Prostate gland (tissue), 2 donors: ENCODE results near the gene SV2B. TPM values are rescaled to one million over a fixed set of nuclear protein-coding genes. Genes with fewer than 3 reads are reported as not detected.

Experiments used
- DNase-seq: peaks from one replicate; pipeline ENCODE4 v3.0.0-alpha.2; 2019; ENCODE audit warnings: low spot score
- H3K27ac ChIP-seq, 2 donors: fragments of 200-600 bp; sonication (generic); 2 replicates each; pipeline ENCODE4 v1.5.1; 2017 to 2019
- H3K27me3 ChIP-seq: fragments of 200-600 bp; sonication (generic); replicated peaks from 2 replicates; pipeline ENCODE4 v1.5.1; 2019; ENCODE audit not compliant: insufficient read depth
- H3K36me3 ChIP-seq, 2 donors: fragments of 200-600 bp; sonication (generic); 1 replicate in 1 of 2; 2 replicates in 1 of 2; pipeline versions ENCODE4 v1.5.1 to v1.8.1; 2017 to 2019
- H3K4me1 ChIP-seq: fragments of 200-600 bp; sonication (generic); replicated peaks from 2 replicates; pipeline ENCODE4 v1.5.1; 2019
- H3K4me3 ChIP-seq, 2 donors: fragments of 200-600 bp; sonication (generic); 2 replicates each; pipeline ENCODE4 v1.5.1; 2017 to 2019
- H3K9me3 ChIP-seq: fragments of 200-600 bp; sonication (generic); 2 replicates; pipeline ENCODE4 v1.5.1; 2017
- POLR2A ChIP-seq: fragments of 450-650 bp; IDR thresholded peaks from one replicate; pipeline ENCODE4 v1.6.1; 2016; ENCODE audit warnings: antibody characterized with exemption, mild to moderate bottlenecking
- POLR2AphosphoS5 ChIP-seq: sonication (generic); formaldehyde crosslinking; IDR thresholded peaks from one replicate; pipeline ENCODE4 v1.6.1; 2017; ENCODE audit warnings: antibody characterized with exemption
- WGBS: methylation state at CpG from one replicate; pipeline ENCODE4 v1.1.5; 2018; 5-methylcytosine and 5-hydroxymethylcytosine counted together
- intact Hi-C: fragments of 100-400 bp; cut with DNase I; formaldehyde crosslinking; loops from one replicate; pipeline ENCODE4 v1.14.2; 2022
- total RNA-seq, 2 donors: library from RNA; depleted of rRNA; stranded (reverse); fragments of >200 nt; gene quantifications; one replicate each; pipeline ENCODE4 v1.1.0, GENCODE V29; 2016
- TF ChIP-seq, protein P1 (sequence below), 4 experiments: fragments of 200-600 bp in 2 of 4; fragments of 450-650 bp in 2 of 4; sonication (generic) in 2 of 4; IDR thresholded peaks; 1 replicate in 3 of 4; 2 replicates in 1 of 4; pipeline ENCODE4 v1.5.1; 2016 to 2019; ENCODE audit warnings: antibody characterized with exemption in 4 of 4, mild to moderate bottlenecking in 2 of 4, moderate library complexity in 2 of 4

The SV2B gene
- total RNA-seq, 2 donors from 2014 or later, result 2.3 to 5.4 TPM

DNA sequence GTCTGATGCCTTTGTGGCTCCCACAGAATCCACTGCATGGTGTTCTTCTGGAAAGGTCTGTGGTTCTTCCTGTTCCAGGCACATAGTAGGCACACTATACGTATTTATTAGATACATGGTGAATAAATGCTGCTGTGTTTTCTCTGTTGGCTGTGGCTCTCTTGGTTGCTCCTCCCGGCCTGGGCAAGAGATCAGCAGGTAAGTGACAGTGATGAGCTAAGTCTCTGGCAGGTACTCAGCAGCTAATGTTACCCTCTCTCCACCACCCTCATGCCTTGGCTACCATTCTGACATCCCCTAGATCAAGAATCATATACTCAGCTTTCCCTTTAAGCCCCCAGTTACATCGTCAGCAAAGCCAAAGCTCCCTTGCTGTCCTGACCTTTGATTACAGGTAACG lies 8.4 kb downstream of the SV2B start:
- intact Hi-C loops, result no loop called here
- Histone ChIP-seq H3K36me3 (no peaks in the 10 kb centered on the region), H3K4me3 (no peak overlapping the region), H3K27me3 (no peaks in the 10 kb centered on the region), H3K27ac (no peak overlapping the region), H3K9me3 (no peaks in the 10 kb centered on the region), H3K4me1 (no peaks in the 10 kb centered on the region)
- TF ChIP-seq, protein P1, sequence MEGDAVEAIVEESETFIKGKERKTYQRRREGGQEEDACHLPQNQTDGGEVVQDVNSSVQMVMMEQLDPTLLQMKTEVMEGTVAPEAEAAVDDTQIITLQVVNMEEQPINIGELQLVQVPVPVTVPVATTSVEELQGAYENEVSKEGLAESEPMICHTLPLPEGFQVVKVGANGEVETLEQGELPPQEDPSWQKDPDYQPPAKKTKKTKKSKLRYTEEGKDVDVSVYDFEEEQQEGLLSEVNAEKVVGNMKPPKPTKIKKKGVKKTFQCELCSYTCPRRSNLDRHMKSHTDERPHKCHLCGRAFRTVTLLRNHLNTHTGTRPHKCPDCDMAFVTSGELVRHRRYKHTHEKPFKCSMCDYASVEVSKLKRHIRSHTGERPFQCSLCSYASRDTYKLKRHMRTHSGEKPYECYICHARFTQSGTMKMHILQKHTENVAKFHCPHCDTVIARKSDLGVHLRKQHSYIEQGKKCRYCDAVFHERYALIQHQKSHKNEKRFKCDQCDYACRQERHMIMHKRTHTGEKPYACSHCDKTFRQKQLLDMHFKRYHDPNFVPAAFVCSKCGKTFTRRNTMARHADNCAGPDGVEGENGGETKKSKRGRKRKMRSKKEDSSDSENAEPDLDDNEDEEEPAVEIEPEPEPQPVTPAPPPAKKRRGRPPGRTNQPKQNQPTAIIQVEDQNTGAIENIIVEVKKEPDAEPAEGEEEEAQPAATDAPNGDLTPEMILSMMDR (IDR thresholded peaks at IDR 0.05), result no peak
- TF ChIP-seq POLR2A, result no peak
- no peak for TF ChIP-seq POLR2AphosphoS5
- 75% methylated on average over 4 of the region's 4 CpGs for WGBS
- no peak for DNase-seq

DNA sequence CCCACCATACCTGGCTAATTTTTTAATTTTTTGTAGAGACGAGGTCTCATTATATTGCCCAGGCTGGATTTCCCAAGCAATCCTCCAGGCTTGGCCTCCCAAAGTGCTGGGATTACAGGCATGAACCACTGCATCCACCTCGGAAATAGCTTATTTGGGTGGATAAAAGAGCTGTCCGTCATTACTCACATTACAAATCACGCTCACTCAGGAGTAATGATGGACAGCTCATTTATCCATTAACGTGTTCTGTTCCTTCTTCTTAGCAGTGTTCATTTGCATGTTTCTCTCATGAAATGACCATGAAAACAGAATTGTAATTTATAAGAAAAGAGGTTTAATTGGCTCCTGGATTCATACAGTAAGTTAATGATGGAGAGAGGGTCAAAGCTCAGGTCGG lies 9.8 kb downstream of the SV2B start:
- intact Hi-C loops, result no loop called here
- 88% methylated on average over 6 of the region's 6 CpGs for WGBS
- Histone ChIP-seq H3K4me3 (no peak overlapping the region), H3K27me3 (no peaks in the 10 kb centered on the region), H3K36me3 (no peaks in the 10 kb centered on the region), H3K4me1 (no peaks in the 10 kb centered on the region), H3K9me3 (no peaks in the 10 kb centered on the region), H3K27ac (no peak overlapping the region)
- TF ChIP-seq, protein P1 (IDR thresholded peaks at IDR 0.05), result no peak
- TF ChIP-seq POLR2AphosphoS5 (no peak), POLR2A (no peak)
- DNase-seq, result no peak

DNA sequence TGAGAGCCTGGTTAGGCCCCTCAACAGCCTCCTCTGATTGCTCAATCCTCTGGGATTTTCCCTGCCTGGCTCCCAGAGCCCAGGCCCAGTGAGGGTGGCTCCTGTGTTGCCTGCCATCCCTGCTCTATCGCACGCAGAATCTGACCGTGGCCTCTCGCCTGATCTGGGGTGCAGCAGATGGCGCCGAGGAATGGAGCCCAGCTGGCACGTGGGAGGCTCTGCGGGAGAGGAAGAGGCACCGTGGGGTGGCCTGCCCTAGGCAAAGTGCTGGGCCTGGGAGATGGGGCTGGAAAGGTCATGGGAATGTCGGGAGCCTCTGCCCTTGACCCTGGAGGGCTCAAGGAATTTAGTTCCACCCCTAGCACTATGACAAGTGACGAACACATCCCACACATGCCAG lies 10.3 kb downstream of the SV2B start:
- Histone ChIP-seq H3K36me3 (no peaks in the 10 kb centered on the region), H3K27me3 (no peaks in the 10 kb centered on the region), H3K4me3 (no peak overlapping the region), H3K27ac (no peak overlapping the region), H3K4me1 (no peaks in the 10 kb centered on the region), H3K9me3 (no peaks in the 10 kb centered on the region)
- DNase-seq, result no peak
- no peak for TF ChIP-seq POLR2AphosphoS5
- TF ChIP-seq, protein P1 (IDR thresholded peaks at IDR 0.05), result no peak
- TF ChIP-seq POLR2A, result no peak
- intact Hi-C loops, result no loop called here
- 87% methylated on average over 11 of the region's 11 CpGs for WGBS

DNA sequence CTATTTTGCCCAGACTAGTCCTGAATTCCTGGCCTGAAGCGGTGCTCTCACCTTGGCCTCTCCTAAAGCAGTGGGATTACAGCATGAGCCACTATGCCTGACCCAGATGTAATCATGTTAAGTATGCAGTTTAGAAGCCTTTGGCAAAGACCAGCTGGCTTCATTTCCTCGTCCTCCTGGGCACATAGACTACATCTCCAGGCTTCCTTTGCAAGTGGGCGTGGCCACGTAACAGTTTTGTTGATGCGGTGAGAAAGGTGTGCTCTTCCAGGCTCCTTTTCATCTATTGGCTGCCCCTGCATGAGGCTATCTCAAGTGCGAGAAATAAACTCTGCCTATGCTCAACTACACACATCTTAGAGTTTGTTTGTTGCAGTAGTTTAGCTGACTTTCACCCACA lies 13.0 kb downstream of the SV2B start:
- intact Hi-C loops, result no loop called here
- H3K4me3 ChIP-seq, result no peak overlapping the region
- no peak for TF ChIP-seq POLR2A
- TF ChIP-seq, protein P1 (IDR thresholded peaks at IDR 0.05), result no peak
- TF ChIP-seq POLR2AphosphoS5, result no peak
- no peak overlapping the region for H3K27ac ChIP-seq
- H3K9me3 ChIP-seq, result no peaks in the 10 kb centered on the region
- 56% methylated on average over 6 of the region's 6 CpGs for WGBS
- no peaks in the 10 kb centered on the region for H3K27me3 ChIP-seq
- H3K36me3 ChIP-seq, result no peaks in the 10 kb centered on the region
- no peak for DNase-seq
- H3K4me1 ChIP-seq, result peaks cover 3% of the 10 kb centered on the region

DNA sequence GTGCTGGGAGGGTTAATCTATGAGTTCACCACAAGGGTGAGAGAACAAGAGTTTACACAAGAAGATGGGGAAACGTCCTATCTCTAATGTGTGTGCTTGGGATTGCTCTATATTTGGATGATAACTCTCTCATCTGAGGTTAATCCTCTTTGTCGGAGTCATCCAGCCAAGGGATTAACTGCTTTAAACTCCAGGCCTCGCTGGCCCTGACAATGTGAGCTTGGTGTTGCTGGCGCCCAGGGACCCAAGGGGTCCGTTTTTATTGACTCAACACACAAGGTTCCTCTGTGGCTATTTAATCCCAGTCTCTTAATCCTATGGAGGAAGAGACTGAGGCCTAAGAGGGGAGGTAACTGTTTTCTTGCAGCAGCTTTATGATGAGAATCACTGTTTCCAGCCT lies 14.2 kb downstream of the SV2B start:
- intact Hi-C loops, result no loop called here
- no peak for DNase-seq
- WGBS, result 71% methylated on average over 5 of the region's 5 CpGs
- no peaks in the 10 kb centered on the region for H3K27me3 ChIP-seq
- H3K36me3 ChIP-seq, result no peaks in the 10 kb centered on the region
- peaks cover 3% of the 10 kb centered on the region for H3K4me1 ChIP-seq
- no peak overlapping the region for H3K4me3 ChIP-seq
- TF ChIP-seq POLR2AphosphoS5 (no peak), POLR2A (no peak)
- TF ChIP-seq, protein P1 (IDR thresholded peaks at IDR 0.05), result no peak
- H3K9me3 ChIP-seq, result no peaks in the 10 kb centered on the region
- H3K27ac ChIP-seq, result no peak overlapping the region
